Activated CD4-positive, alpha-beta T cell treated with anti-CD3 and anti-CD28 coated beads, Interleukin-2, amount 10 ng/mL, durations not matched to agents 7 days and 5 days (primary cell): ENCODE data around the gene POLR3G. TPM values are rescaled to one million over a fixed set of nuclear protein-coding genes. Genes with fewer than 3 reads are reported as not detected.

Source experiments
- CTCF ChIA-PET: fragments of 350-600 bp; sonication (Branson Sonifier 250); formaldehyde crosslinking; loops from one replicate; lab custom pipeline; 2021; ENCODE audit warnings: antibody characterized with exemption; lab: Charles Lee
- POLR2A ChIA-PET: fragments of 350-600 bp; sonication (Branson Sonifier 250); formaldehyde crosslinking; loops from one replicate; lab custom pipeline; 2021; ENCODE audit warnings: antibody characterized with exemption; lab: Charles Lee
- DNase-seq: peaks from one replicate; pipeline ENCODE4 v3.0.0-alpha.2; 2020
- H3K27ac Mint-ChIP-seq: one replicate; pipeline ENCODE4 v1.8.0; 2021; ENCODE audit warnings: mild to moderate bottlenecking, moderate library complexity, mixed read lengths
- H3K27me3 Mint-ChIP-seq: one replicate; pipeline ENCODE4 v1.8.0; 2021; ENCODE audit warnings: mixed read lengths
- H3K36me3 Mint-ChIP-seq: one replicate; pipeline ENCODE4 v1.8.0; 2021; ENCODE audit warnings: low read depth, mixed read lengths
- H3K4me1 Mint-ChIP-seq: one replicate; pipeline ENCODE4 v1.8.0; 2021; ENCODE audit warnings: mixed read lengths
- H3K4me3 Mint-ChIP-seq: one replicate; pipeline ENCODE4 v1.8.0; 2021; ENCODE audit warnings: mild to moderate bottlenecking, moderate library complexity, mixed read lengths
- H3K9me3 Mint-ChIP-seq: one replicate; pipeline ENCODE4 v1.8.0; 2021; ENCODE audit warnings: mixed read lengths
- total RNA-seq, 2 experiments: library from RNA; stranded (reverse); gene quantifications; one replicate each; pipeline ENCODE4 v1.2.3, GENCODE V29; 2021

The POLR3G gene
- total RNA-seq, 2 experiments from 2014 or later: 3.0 to 3.5 TPM

DNA sequence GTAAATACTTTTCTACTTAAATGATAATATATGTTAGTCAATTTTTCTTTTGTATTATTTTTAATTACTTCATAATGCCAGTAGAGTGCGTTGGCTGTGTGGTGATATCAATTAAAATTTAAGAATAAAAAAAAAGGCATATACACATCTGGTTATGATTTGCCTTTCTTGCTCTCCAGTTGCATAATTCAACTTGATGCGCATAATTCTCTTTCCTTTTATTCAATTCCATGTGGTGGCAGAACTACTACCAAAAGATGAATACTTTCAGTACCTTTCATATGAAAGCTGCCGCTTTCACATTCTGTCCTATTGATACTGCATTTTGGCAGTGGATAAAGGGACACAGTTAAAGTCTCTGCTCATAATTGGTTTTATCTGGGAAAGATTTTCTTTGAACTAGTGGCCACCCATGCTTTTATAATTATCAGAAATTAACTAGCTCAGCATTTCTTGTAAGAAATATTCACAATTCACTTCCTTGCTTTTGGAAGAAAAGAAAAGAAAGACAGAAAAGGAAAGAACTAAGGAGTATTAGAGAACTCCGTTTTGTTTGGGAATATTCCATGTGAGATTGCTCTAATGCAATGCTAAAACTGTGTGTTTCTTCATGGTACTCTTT, 71.7 kb downstream of the POLR3G start:
- Mint-ChIP-seq H3K9me3 (no peaks in the 10 kb centered on the region), H3K27ac (no peak overlapping the region), H3K4me3 (no peak overlapping the region), H3K36me3 (no peaks in the 10 kb centered on the region), H3K27me3 (peaks cover 33% of the 10 kb centered on the region), H3K4me1 (no peaks in the 10 kb centered on the region)
- DNase-seq: no peak
- CTCF ChIA-PET: no interaction called here
- POLR2A ChIA-PET: no interaction called here

DNA sequence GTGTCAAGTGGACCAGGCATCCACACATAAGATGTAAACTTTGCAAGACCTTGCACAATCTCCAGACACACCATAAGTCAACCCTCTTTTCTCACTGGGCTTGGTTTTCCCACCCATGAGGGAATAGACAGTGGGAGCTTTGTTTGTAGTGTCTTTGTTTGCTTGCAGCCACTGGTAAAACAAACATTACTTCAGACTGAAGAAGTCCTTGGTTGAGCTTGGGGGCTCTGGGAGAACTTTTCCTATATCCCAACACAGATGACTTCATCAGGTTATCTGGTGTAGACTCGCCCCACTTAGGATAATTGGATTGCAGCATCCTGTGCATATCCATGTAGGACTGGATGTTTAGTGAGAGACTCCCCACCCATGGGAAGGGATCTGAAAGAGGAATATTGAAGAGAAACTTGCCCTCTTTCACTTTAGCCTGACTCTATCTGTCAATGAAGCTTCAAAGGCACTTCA, 72.4 kb downstream of the POLR3G start:
- Mint-ChIP-seq H3K27ac (no peak overlapping the region), H3K9me3 (no peaks in the 10 kb centered on the region), H3K27me3 (peaks cover 40% of the 10 kb centered on the region), H3K4me1 (no peaks in the 10 kb centered on the region), H3K4me3 (no peak overlapping the region), H3K36me3 (no peaks in the 10 kb centered on the region)
- POLR2A ChIA-PET: no interaction called here
- CTCF ChIA-PET: no interaction called here
- no peak for DNase-seq

DNA sequence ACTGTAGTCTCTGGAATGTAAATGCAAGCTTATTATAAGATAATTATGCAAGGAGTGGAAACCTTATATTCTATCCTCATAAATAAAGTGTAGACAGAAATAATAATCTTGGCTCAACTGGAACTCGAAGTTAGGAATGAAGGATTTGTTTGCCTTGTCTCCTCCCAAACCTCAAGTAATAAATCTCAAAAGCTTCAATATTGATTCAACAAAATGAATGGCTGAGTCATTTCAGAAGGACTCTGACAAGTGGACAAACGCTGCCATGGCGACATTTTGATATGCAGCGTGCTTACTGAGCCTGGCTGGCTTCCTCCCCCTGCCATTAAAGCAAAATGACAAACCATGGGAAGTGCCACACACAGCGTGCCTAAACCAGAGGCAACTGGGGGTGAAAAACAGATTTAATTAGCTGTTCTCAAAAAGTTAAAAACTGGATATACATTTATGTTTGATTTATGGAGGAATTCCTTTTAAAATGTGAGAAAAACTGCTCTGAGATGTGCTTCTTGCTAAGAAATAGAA, 73.5 kb downstream of the POLR3G start:
- no peaks in the 10 kb centered on the region for H3K9me3 Mint-ChIP-seq
- ChIA-PET CTCF (interaction anchor here (1.3 kb wide), 1 partner anchor 14 kb away, joined by 3 read pairs; no protein-coding TSS in a partner anchor), POLR2A (no interaction called here)
- no peak overlapping the region for H3K27ac Mint-ChIP-seq
- peaks cover 43% of the 10 kb centered on the region for H3K27me3 Mint-ChIP-seq
- no peaks in the 10 kb centered on the region for H3K36me3 Mint-ChIP-seq
- no peak for DNase-seq
- H3K4me3 Mint-ChIP-seq: no peak overlapping the region
- H3K4me1 Mint-ChIP-seq: no peaks in the 10 kb centered on the region

DNA sequence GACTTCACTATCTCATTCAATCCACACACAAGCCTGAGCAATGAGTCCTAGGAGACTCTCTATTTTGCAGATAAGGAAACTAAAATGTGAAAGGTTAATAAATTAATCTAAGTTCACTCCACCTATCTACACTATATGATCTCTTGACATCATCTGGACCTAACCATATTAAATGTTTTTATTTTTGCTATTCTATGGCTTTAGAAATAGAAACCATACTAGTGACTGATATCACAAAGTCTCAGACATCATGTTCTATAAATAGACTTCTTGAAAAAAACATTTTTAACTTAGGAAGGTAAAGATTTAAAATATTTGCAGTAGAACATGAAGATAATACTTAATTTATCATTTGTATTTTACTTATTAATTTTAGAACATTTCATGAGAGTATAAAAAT, 74.6 kb downstream of the POLR3G start:
- H3K27ac Mint-ChIP-seq: no peak overlapping the region
- no peak overlapping the region for H3K4me3 Mint-ChIP-seq
- H3K9me3 Mint-ChIP-seq: no peaks in the 10 kb centered on the region
- peaks cover 43% of the 10 kb centered on the region for H3K27me3 Mint-ChIP-seq
- no peaks in the 10 kb centered on the region for H3K4me1 Mint-ChIP-seq
- CTCF ChIA-PET: interaction anchor here (1.3 kb wide), 1 partner anchor 15 kb away, joined by 3 read pairs; no protein-coding TSS in a partner anchor
- no peaks in the 10 kb centered on the region for H3K36me3 Mint-ChIP-seq
- DNase-seq: no peak
- POLR2A ChIA-PET: no interaction called here

GRCh38 chr5:90549729-90550275, 75.1 kb downstream of the POLR3G start:
- H3K9me3 Mint-ChIP-seq: no peaks in the 10 kb centered on the region
- ChIA-PET CTCF (no interaction called here), POLR2A (no interaction called here)
- H3K36me3 Mint-ChIP-seq: no peaks in the 10 kb centered on the region
- H3K4me1 Mint-ChIP-seq: no peaks in the 10 kb centered on the region
- no peak for DNase-seq
- H3K27me3 Mint-ChIP-seq: peaks cover 40% of the 10 kb centered on the region
- no peak overlapping the region for H3K27ac Mint-ChIP-seq
- no peak overlapping the region for H3K4me3 Mint-ChIP-seq

- Mint-ChIP-seq H3K27ac (no peak overlapping the region), H3K4me1 (no peaks in the 10 kb centered on the region), H3K9me3 (no peaks in the 10 kb centered on the region), H3K4me3 (no peak overlapping the region), H3K36me3 (no peaks in the 10 kb centered on the region), H3K27me3 (peaks cover 42% of the 10 kb centered on the region)
- DNase-seq: no peak
- CTCF ChIA-PET: interaction anchor here (0.6 kb wide), 1 partner anchor 159 kb away, joined by 3 read pairs; no protein-coding TSS in a partner anchor
- POLR2A ChIA-PET: no interaction called here
These were observed 76.3 kb downstream of the POLR3G start for GRCh38 chr5:90550963-90551362.

GRCh38 chr5:90551376-90551775, 76.7 kb downstream of the POLR3G start:
- CTCF ChIA-PET: no interaction called here
- Mint-ChIP-seq H3K27ac (no peak overlapping the region), H3K36me3 (no peaks in the 10 kb centered on the region), H3K27me3 (peaks cover 46% of the 10 kb centered on the region), H3K4me1 (no peaks in the 10 kb centered on the region), H3K9me3 (no peaks in the 10 kb centered on the region), H3K4me3 (no peak overlapping the region)
- POLR2A ChIA-PET: no interaction called here
- DNase-seq: no peak

GRCh38 chr5:90553711-90554110, 79.0 kb downstream of the POLR3G start:
- Mint-ChIP-seq H3K27me3 (peaks cover 61% of the 10 kb centered on the region), H3K9me3 (no peaks in the 10 kb centered on the region), H3K27ac (no peak overlapping the region), H3K4me1 (peaks cover 5% of the 10 kb centered on the region), H3K36me3 (no peaks in the 10 kb centered on the region), H3K4me3 (no peak overlapping the region)
- POLR2A ChIA-PET: no interaction called here
- CTCF ChIA-PET: no interaction called here
- no peak for DNase-seq

- Mint-ChIP-seq H3K36me3 (no peaks in the 10 kb centered on the region), H3K27ac (no peak overlapping the region), H3K4me1 (peaks cover 8% of the 10 kb centered on the region), H3K4me3 (no peak overlapping the region), H3K27me3 (peaks cover 63% of the 10 kb centered on the region), H3K9me3 (no peaks in the 10 kb centered on the region)
- ChIA-PET POLR2A (no interaction called here), CTCF (no interaction called here)
- DNase-seq: no peak
These were observed 79.8 kb downstream of the POLR3G start for GRCh38 chr5:90554358-90555006.

DNA sequence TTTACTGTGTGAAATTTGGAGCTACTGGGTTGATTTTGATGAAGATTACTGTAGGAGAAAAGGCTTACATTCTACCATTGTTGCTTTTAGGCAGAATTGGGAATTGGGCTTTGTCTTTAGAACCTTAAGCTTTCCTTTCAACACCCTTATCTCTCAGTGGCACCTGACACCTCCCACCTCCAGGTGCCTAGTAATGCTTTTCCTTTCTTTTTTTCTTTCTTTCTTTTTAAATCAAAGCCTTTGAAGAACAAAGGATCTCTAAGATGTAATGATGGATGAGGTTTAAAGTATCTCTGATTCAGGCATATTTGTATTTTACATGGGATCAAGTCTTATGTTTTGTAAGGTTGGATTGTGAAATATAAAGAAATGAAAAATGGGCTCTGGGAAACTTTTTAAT, 81.0 kb downstream of the POLR3G start:
- Mint-ChIP-seq H3K4me3 (no peak overlapping the region), H3K4me1 (peaks cover 8% of the 10 kb centered on the region), H3K36me3 (no peaks in the 10 kb centered on the region), H3K27me3 (peaks cover 69% of the 10 kb centered on the region), H3K9me3 (no peaks in the 10 kb centered on the region), H3K27ac (no peak overlapping the region)
- ChIA-PET CTCF (no interaction called here), POLR2A (no interaction called here)
- DNase-seq: no peak

- POLR2A ChIA-PET: no interaction called here
- Mint-ChIP-seq H3K4me3 (no peak overlapping the region), H3K36me3 (no peaks in the 10 kb centered on the region), H3K4me1 (peaks cover 8% of the 10 kb centered on the region), H3K27ac (no peak overlapping the region), H3K27me3 (peaks cover 72% of the 10 kb centered on the region), H3K9me3 (no peaks in the 10 kb centered on the region)
- CTCF ChIA-PET: no interaction called here
- DNase-seq: no peak
These were observed 82.7 kb downstream of the POLR3G start for GRCh38 chr5:90557391-90557790.

GRCh38 chr5:90557871-90558270, 83.2 kb downstream of the POLR3G start:
- H3K27me3 Mint-ChIP-seq: peaks cover 68% of the 10 kb centered on the region
- POLR2A ChIA-PET: no interaction called here
- CTCF ChIA-PET: no interaction called here

More at GRCh38 chr5:90557871-90558270, 83.2 kb downstream of the POLR3G start:
- H3K27ac Mint-ChIP-seq: no peak overlapping the region
- H3K36me3 Mint-ChIP-seq: no peaks in the 10 kb centered on the region
- peaks cover 8% of the 10 kb centered on the region for H3K4me1 Mint-ChIP-seq
- H3K9me3 Mint-ChIP-seq: no peaks in the 10 kb centered on the region
- peak overlapping the region; percentile 23 for H3K4me3 Mint-ChIP-seq
- no peak for DNase-seq
